ENCODE results near the gene FASTK. TPM values are rescaled to one million over a fixed set of nuclear protein-coding genes. Genes with fewer than 3 reads are reported as not detected.
"Not testable (repeated sequence)": the region's sequence is repeated elsewhere in the genome, so short reads cannot be mapped to it uniquely, and the experiment has no call there.

The FASTK gene
- total and polyA plus RNA-seq, 4 donors, result 45.6 to 216 (median 57.5) TPM

- H3K4me3 ChIP-seq (ENCODE audit: low read length in 2 of 2); H3K36me3 ChIP-seq (ENCODE audit: control insufficient read depth in 1 of 2, insufficient read depth in 2 of 2, low read length in 1 of 2); H3K27me3 ChIP-seq (ENCODE audit: control insufficient read depth in 1 of 2, insufficient read depth in 2 of 2, low read length in 1 of 2); H3K9me3 ChIP-seq (ENCODE audit: control insufficient read depth, low read length); ATAC-seq (ENCODE audit: low FRiP score); intact Hi-C loops (cut with DNase I); DNase-seq; H3K27ac ChIP-seq (ENCODE audit: low read depth in 1 of 2, low read length in 2 of 2); H3K4me1 ChIP-seq (ENCODE audit: control insufficient read depth in 1 of 2, insufficient read depth in 2 of 2, low read length in 2 of 2): not testable (repeated sequence)
- WGBS, 2 donors, result 86 to 99% methylated on average over 6 to 10 of the region's 10 CpGs
Observed at GRCh38 chr7:151043449-151043848, 37.2 kb downstream of the FASTK start.

GRCh38 chr7:151040616-151041375, 39.8 kb downstream of the FASTK start:
- DNase-seq (no peak), ATAC-seq (ENCODE audit: low FRiP score) (no peak)
- no peak overlapping the region for H3K4me3 ChIP-seq (ENCODE audit: low read length in 2 of 2)
- no peaks in the 10 kb centered on the region for H3K36me3 ChIP-seq (ENCODE audit: control insufficient read depth in 1 of 2, insufficient read depth in 2 of 2, low read length in 1 of 2)
- intact Hi-C loops (cut with DNase I), result no loop called here
- H3K9me3 ChIP-seq (ENCODE audit: control insufficient read depth, low read length), result no peaks in the 10 kb centered on the region
- H3K27me3 ChIP-seq (ENCODE audit: control insufficient read depth in 1 of 2, insufficient read depth in 2 of 2, low read length in 1 of 2), result no peaks in the 10 kb centered on the region
- H3K4me1 ChIP-seq (ENCODE audit: control insufficient read depth in 1 of 2, insufficient read depth in 2 of 2, low read length in 2 of 2), result no peaks in the 10 kb centered on the region
- H3K27ac ChIP-seq (ENCODE audit: low read depth in 1 of 2, low read length in 2 of 2), result no peak overlapping the region
- 93 to 94% methylated on average over 30 of the region's 30 CpGs for WGBS, 2 donors

GRCh38 chr7:151039850-151040548, 40.6 kb downstream of the FASTK start:
- Histone ChIP-seq H3K4me3 (ENCODE audit: low read length in 2 of 2) (no peak overlapping the region), H3K27me3 (ENCODE audit: control insufficient read depth in 1 of 2, insufficient read depth in 2 of 2, low read length in 1 of 2) (no peaks in the 10 kb centered on the region), H3K27ac (ENCODE audit: low read depth in 1 of 2, low read length in 2 of 2) (no peak overlapping the region), H3K4me1 (ENCODE audit: control insufficient read depth in 1 of 2, insufficient read depth in 2 of 2, low read length in 2 of 2) (no peaks in the 10 kb centered on the region), H3K36me3 (ENCODE audit: control insufficient read depth in 1 of 2, insufficient read depth in 2 of 2, low read length in 1 of 2) (no peaks in the 10 kb centered on the region), H3K9me3 (ENCODE audit: control insufficient read depth, low read length) (no peaks in the 10 kb centered on the region)
- ATAC-seq (ENCODE audit: low FRiP score) (no peak), DNase-seq (no peak)
- intact Hi-C loops (cut with DNase I), result no loop called here
- 73 to 77% methylated on average over 18 of the region's 18 CpGs for WGBS, 2 donors

- Histone ChIP-seq H3K4me1 (ENCODE audit: control insufficient read depth in 1 of 2, insufficient read depth in 2 of 2, low read length in 2 of 2) (no peaks in the 10 kb centered on the region), H3K4me3 (ENCODE audit: low read length in 2 of 2) (no peak overlapping the region), H3K9me3 (ENCODE audit: control insufficient read depth, low read length) (no peaks in the 10 kb centered on the region), H3K36me3 (ENCODE audit: control insufficient read depth in 1 of 2, insufficient read depth in 2 of 2, low read length in 1 of 2) (no peaks in the 10 kb centered on the region), H3K27ac (ENCODE audit: low read depth in 1 of 2, low read length in 2 of 2) (no peak overlapping the region), H3K27me3 (ENCODE audit: control insufficient read depth in 1 of 2, insufficient read depth in 2 of 2, low read length in 1 of 2) (no peaks in the 10 kb centered on the region)
- intact Hi-C loops (cut with DNase I), result no loop called here
- ATAC-seq (ENCODE audit: low FRiP score), result peak; percentile 78
- WGBS, 2 donors, result 37 to 39% methylated on average over 12 of the region's 12 CpGs
- peak; percentile 86 to 94 for DNase-seq
Observed at GRCh38 chr7:151038951-151039849, 41.4 kb downstream of the FASTK start.

GRCh38 chr7:151035902-151036301, 44.7 kb downstream of the FASTK start:
- H3K36me3 ChIP-seq (ENCODE audit: control insufficient read depth in 1 of 2, insufficient read depth in 2 of 2, low read length in 1 of 2), result no peaks in the 10 kb centered on the region
- no peaks in the 10 kb centered on the region for H3K4me1 ChIP-seq (ENCODE audit: control insufficient read depth in 1 of 2, insufficient read depth in 2 of 2, low read length in 2 of 2)
- H3K4me3 ChIP-seq (ENCODE audit: low read length in 2 of 2), result no peak overlapping the region
- intact Hi-C loops (cut with DNase I), result no loop called here
- H3K27ac ChIP-seq (ENCODE audit: low read depth in 1 of 2, low read length in 2 of 2), result no peak overlapping the region
- 93% methylated on average over 17 of the region's 17 CpGs for WGBS, 2 donors
- DNase-seq (no peak), ATAC-seq (ENCODE audit: low FRiP score) (no peak)
- H3K27me3 ChIP-seq (ENCODE audit: control insufficient read depth in 1 of 2, insufficient read depth in 2 of 2, low read length in 1 of 2), result no peaks in the 10 kb centered on the region
- H3K9me3 ChIP-seq (ENCODE audit: control insufficient read depth, low read length), result no peaks in the 10 kb centered on the region

GRCh38 chr7:151035026-151035717, 45.4 kb downstream of the FASTK start:
- Histone ChIP-seq H3K9me3 (ENCODE audit: control insufficient read depth, low read length) (no peaks in the 10 kb centered on the region), H3K27ac (ENCODE audit: low read depth in 1 of 2, low read length in 2 of 2) (no peak overlapping the region), H3K4me1 (ENCODE audit: control insufficient read depth in 1 of 2, insufficient read depth in 2 of 2, low read length in 2 of 2) (no peaks in the 10 kb centered on the region), H3K36me3 (ENCODE audit: control insufficient read depth in 1 of 2, insufficient read depth in 2 of 2, low read length in 1 of 2) (no peaks in the 10 kb centered on the region), H3K27me3 (ENCODE audit: control insufficient read depth in 1 of 2, insufficient read depth in 2 of 2, low read length in 1 of 2) (no peaks in the 10 kb centered on the region), H3K4me3 (ENCODE audit: low read length in 2 of 2) (no peak overlapping the region)
- intact Hi-C loops (cut with DNase I), result no loop called here
- DNase-seq, result no peak
- WGBS, 2 donors, result 86 to 87% methylated on average over 21 of the region's 21 CpGs
- no peak for ATAC-seq (ENCODE audit: low FRiP score)

GRCh38 chr7:151034312-151035025, 46.1 kb downstream of the FASTK start:
- Histone ChIP-seq H3K27ac (ENCODE audit: low read depth in 1 of 2, low read length in 2 of 2) (no peak overlapping the region), H3K4me1 (ENCODE audit: control insufficient read depth in 1 of 2, insufficient read depth in 2 of 2, low read length in 2 of 2) (no peaks in the 10 kb centered on the region), H3K27me3 (ENCODE audit: control insufficient read depth in 1 of 2, insufficient read depth in 2 of 2, low read length in 1 of 2) (no peaks in the 10 kb centered on the region), H3K9me3 (ENCODE audit: control insufficient read depth, low read length) (no peaks in the 10 kb centered on the region), H3K4me3 (ENCODE audit: low read length in 2 of 2) (no peak overlapping the region), H3K36me3 (ENCODE audit: control insufficient read depth in 1 of 2, insufficient read depth in 2 of 2, low read length in 1 of 2) (no peaks in the 10 kb centered on the region)
- ATAC-seq (ENCODE audit: low FRiP score) (no peak), DNase-seq (no peak)
- WGBS, 2 donors, result 91 to 92% methylated on average over 21 of the region's 21 CpGs
- intact Hi-C loops (cut with DNase I), result no loop called here

- ATAC-seq (ENCODE audit: low FRiP score), result no peak
Observed at GRCh38 chr7:151033864-151034249, 46.8 kb downstream of the FASTK start.

More at GRCh38 chr7:151033864-151034249, 46.8 kb downstream of the FASTK start:
- H3K4me1 ChIP-seq (ENCODE audit: control insufficient read depth in 1 of 2, insufficient read depth in 2 of 2, low read length in 2 of 2), result no peaks in the 10 kb centered on the region
- H3K9me3 ChIP-seq (ENCODE audit: control insufficient read depth, low read length), result no peaks in the 10 kb centered on the region
- no peaks in the 10 kb centered on the region for H3K36me3 ChIP-seq (ENCODE audit: control insufficient read depth in 1 of 2, insufficient read depth in 2 of 2, low read length in 1 of 2)
- H3K4me3 ChIP-seq (ENCODE audit: low read length in 2 of 2), result no peak overlapping the region
- WGBS, 2 donors, result 84 to 88% methylated on average over 4 to 5 of the region's 5 CpGs
- no peaks in the 10 kb centered on the region for H3K27me3 ChIP-seq (ENCODE audit: control insufficient read depth in 1 of 2, insufficient read depth in 2 of 2, low read length in 1 of 2)
- no peak overlapping the region for H3K27ac ChIP-seq (ENCODE audit: low read depth in 1 of 2, low read length in 2 of 2)
- intact Hi-C loops (cut with DNase I), result no loop called here
- DNase-seq, result no peak
